NCI-H2029 (cell line): Measurements from ENCODE around the gene ZNF432.
A peak's percentile ranks its signal among the peaks of the same experiment; 100 is the strongest.

Experiments
- DNase-seq: peaks from one replicate; lab custom pipeline; 2025; lab: John Stamatoyannopoulos, UW

The ZNF432 gene

DNA sequence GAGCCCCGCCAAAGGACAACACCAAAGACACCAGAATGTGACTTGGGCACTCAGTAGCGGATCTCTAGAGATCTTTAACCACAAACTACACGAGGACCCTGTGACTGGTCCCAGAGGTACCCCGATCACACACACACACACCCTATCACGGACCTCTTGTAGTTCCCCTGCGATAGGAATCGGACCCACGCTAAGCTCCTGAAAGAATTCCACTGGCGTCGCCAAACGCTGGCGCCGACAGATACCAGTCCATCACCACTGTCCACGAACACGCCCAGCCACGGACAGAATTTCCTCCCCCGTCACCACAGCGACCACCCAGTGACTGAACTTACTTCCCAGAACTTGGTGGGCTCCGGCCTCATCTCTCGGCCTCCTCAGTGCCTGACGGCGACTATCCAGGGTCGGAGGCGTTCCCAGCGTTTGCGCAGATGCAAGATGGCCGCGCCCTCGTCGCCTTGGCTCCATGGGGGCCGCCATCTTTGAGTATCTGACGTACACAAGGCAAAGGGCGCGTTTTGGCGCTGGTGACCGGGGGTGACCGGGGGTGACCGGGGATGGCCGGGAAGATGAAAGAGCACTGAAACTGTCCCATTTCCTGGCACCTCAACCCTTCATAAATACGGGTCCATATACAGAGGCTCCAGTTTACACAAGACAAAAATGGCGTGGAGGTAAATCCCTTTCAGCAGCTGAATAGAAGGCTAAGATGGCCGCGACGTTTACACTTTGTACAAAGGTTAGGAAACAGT lies 40.7 kb downstream of the ZNF432 start, which contains the start of gene ZNF615:
TSS of gene ZNF615 (minus strand) at position 406 of the 752 bp plus-strand sequence. CDS start 4,500 bp downstream, outside the sequence.
- peak; percentile 74 for DNase-seq

GRCh38 chr19:52007451-52007805 lies 41.2 kb downstream of the ZNF432 start:
- no peak for DNase-seq

- DNase-seq, result no peak
These were observed 54.5 kb downstream of the ZNF432 start for GRCh38 chr19:51994048-51994644.

DNA sequence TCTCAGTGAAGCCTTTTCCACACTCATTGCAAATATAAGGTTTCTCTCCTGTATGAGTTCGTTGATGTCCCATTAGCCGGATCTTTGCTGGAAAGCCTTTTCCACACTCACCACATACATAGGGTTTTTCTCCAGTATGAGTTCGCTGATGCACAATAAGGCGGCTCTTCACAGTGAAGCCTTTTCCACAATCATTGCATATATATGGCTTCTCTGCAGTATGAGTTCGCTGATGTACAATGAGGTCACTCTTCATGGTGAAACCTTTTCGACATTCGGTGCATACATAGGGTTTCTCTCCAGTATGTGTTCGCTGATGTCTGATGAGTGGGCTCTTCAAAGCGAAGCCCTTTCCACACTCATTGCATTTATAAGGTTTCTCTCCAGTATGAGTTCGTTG lies 55.2 kb downstream of the ZNF432 start:
- no peak for DNase-seq

DNA sequence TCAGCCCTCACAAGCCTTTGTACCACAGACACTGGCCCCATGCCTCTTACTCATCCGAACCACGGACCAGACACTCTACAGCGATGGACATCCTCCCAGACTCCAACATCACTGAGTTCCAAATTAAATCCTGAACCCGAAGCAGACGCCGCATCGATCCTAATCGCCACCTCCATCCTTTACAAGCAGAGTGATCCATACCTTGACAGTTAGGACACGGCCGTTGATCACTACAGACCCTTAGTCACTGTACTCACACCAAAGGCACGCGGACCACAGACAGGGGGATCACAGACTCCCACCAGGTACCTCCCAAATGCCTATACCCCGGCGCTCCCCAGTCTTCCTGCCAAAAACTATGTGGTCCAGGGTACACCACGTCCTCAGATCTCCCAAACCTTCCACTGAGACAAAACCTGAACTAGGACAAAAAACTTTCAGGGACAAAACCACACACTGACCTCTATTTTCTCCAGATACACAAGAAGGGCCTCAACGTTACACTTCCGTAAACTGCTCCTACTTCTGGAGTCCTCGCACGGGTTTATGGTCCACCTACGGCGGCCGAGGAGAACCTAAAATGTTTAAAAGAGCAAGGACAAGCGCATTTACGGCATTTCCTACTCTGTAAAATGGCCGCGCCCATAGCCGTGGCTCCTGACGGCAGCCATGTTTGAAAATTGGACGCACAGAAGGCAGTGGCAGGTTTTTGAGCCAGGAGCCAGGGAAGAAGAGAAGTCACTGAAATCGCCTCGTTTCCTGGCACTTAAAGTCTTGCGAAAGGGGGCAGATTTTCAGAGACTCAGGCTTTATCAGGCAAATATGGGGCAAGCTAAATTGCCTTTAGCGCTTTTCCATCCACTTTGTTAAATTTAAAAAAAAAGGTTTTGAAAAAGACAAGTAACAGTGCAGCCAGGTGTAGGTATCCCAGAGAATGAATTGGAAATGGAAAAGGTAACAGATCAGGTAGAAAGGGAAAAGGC lies 62.0 kb downstream of the ZNF432 start, which contains the start of gene ZNF350:
TSS of gene ZNF350 (minus strand) at position 532 of the 983 bp plus-strand sequence. CDS start 12,480 bp downstream, outside the sequence.
- DNase-seq, result peak; percentile 76

GRCh38 chr19:51983361-51983760 lies 65.3 kb downstream of the ZNF432 start:
- no peak for DNase-seq
